Fibroblast of lung (primary cell): ENCODE measurements around the gene IFT22. TPM values are rescaled to one million over a fixed set of nuclear protein-coding genes. Genes with fewer than 3 reads are reported as not detected.

Experiments
- DNase-seq, 2 donors: peaks; one replicate each; pipeline versions ENCODE4 v3.0.0 to v3.0.0-alpha.2; 2010; ENCODE audit warnings: low read depth in 2 of 2
- H2AFZ ChIP-seq: 2 replicates; pipeline ENCODE4 v1.5.1; 2012; ENCODE audit warnings: low read length, control low read depth, inconsistent platforms
- H3K27ac ChIP-seq: 2 replicates; pipeline ENCODE4 v1.5.1; 2011; ENCODE audit warnings: low read length, control low read depth; ENCODE audit not compliant: insufficient read depth
- H3K27me3 ChIP-seq: 2 replicates; pipeline ENCODE4 v1.5.1; 2011; ENCODE audit warnings: mild to moderate bottlenecking, low read length; ENCODE audit not compliant: control insufficient read depth, insufficient read depth
- H3K36me3 ChIP-seq: 2 replicates; pipeline ENCODE4 v1.5.1; 2011; ENCODE audit warnings: low read length; ENCODE audit not compliant: control insufficient read depth, insufficient read depth
- H3K4me1 ChIP-seq: 2 replicates; pipeline ENCODE4 v1.5.1; 2011; ENCODE audit warnings: low read length; ENCODE audit not compliant: control insufficient read depth, insufficient read depth; ENCODE audit errors: extremely low read depth
- H3K4me2 ChIP-seq: 2 replicates; pipeline ENCODE4 v1.5.1; 2011; ENCODE audit warnings: low read length, control low read depth; ENCODE audit not compliant: insufficient read depth; ENCODE audit errors: extremely low read depth
- H3K4me3 ChIP-seq, 4 experiments: fragments of 200-600 bp in 1 of 4; sonication (generic) in 1 of 4; replicated peaks in 1 of 4; 2 replicates each; pipeline ENCODE4 v1.5.1; 2011 to 2016; ENCODE audit warnings: low read length in 4 of 4, low read depth in 3 of 4, mild to moderate bottlenecking in 3 of 4, control low read depth in 2 of 4, inconsistent platforms in 1 of 4, mixed read lengths in 1 of 4; ENCODE audit not compliant: insufficient read depth in 1 of 4; ENCODE audit errors: control extremely low read depth in 1 of 4
- H3K79me2 ChIP-seq: 2 replicates; pipeline ENCODE4 v1.5.1; 2012; ENCODE audit warnings: mild to moderate bottlenecking, low read length, inconsistent platforms; ENCODE audit not compliant: control insufficient read depth, insufficient read depth
- H3K9ac ChIP-seq: 2 replicates; pipeline ENCODE4 v1.5.1; 2011; ENCODE audit warnings: mild to moderate bottlenecking, low read length, control low read depth; ENCODE audit not compliant: insufficient read depth
- H3K9me3 ChIP-seq: 2 replicates; pipeline ENCODE4 v1.5.1; 2012; ENCODE audit warnings: low read depth, low read length; ENCODE audit not compliant: control insufficient read depth, insufficient read depth
- H4K20me1 ChIP-seq: 2 replicates; pipeline ENCODE4 v1.5.1; 2011; ENCODE audit warnings: low read length; ENCODE audit not compliant: control insufficient read depth, insufficient read depth; ENCODE audit errors: extremely low read depth
- CTCF ChIP-seq, 2 donors: IDR thresholded peaks in 1 of 2; conservative IDR thresholded peaks in 1 of 2; 1 replicate in 1 of 2; 2 replicates in 1 of 2; pipeline ENCODE4 v1.5.1; 2011 to 2012; ENCODE audit warnings: low read length in 2 of 2, control low read depth in 1 of 2, inconsistent platforms in 1 of 2, low read depth in 1 of 2, mild to moderate bottlenecking in 1 of 2
- EZH2 ChIP-seq: IDR thresholded peaks from 2 replicates; pipeline ENCODE4 v1.5.1; 2012; ENCODE audit warnings: low read length, control low read depth, mild to moderate bottlenecking; ENCODE audit errors: missing control alignments
- polyA plus RNA-seq, 2 donors: library from polyadenylated mRNA; depleted of rRNA in 1 of 2; stranded (reverse) in 1 of 2; unstranded in 1 of 2; fragments of >200 nt; gene quantifications; 2 replicates each; pipeline ENCODE4 v1.2.1, GENCODE V29; 2011 to 2012; ENCODE audit warnings: missing spikeins in 1 of 2
- total RNA-seq: library from RNA; depleted of rRNA; stranded (reverse); fragments of >200 nt; gene quantifications from 2 replicates; pipeline ENCODE4 v1.2.1, GENCODE V29; 2014

The IFT22 gene
- total and polyA plus RNA-seq, 2 donors (not counting 1 experiment from before 2014, with no cell fraction given), result 19.8 to 34.2 TPM

GRCh38 chr7:101306307-101306706 is 15.3 kb downstream of the IFT22 start:
- H3K79me2 ChIP-seq, result no peaks in the 10 kb centered on the region
- H3K27me3 ChIP-seq, result peaks cover 29% of the 10 kb centered on the region
- no peak overlapping the region for H3K27ac ChIP-seq
- H3K9me3 ChIP-seq, result no peaks in the 10 kb centered on the region
- H4K20me1 ChIP-seq, result no peaks in the 10 kb centered on the region
- H3K36me3 ChIP-seq, result no peaks in the 10 kb centered on the region
- TF ChIP-seq CTCF (conservative IDR thresholded peaks at IDR 0.05 in 1 of 2, IDR thresholded peaks at IDR 0.05 in 1 of 2; ENCODE audit: low read depth in 1 of 2, low read length in 2 of 2) (no peak), EZH2 (no peak)
- no peak overlapping the region for H3K4me2 ChIP-seq
- H2AFZ ChIP-seq, result no peak overlapping the region
- H3K9ac ChIP-seq, result no peak overlapping the region
- H3K4me1 ChIP-seq, result no peaks in the 10 kb centered on the region
- no peak for DNase-seq
- no peak overlapping the region for H3K4me3 ChIP-seq

- H3K27ac ChIP-seq, result no peak overlapping the region
- H3K79me2 ChIP-seq, result no peaks in the 10 kb centered on the region
- H3K4me3 ChIP-seq, result no peak overlapping the region
- H3K9ac ChIP-seq, result no peak overlapping the region
- no peak overlapping the region for H2AFZ ChIP-seq
- H3K27me3 ChIP-seq, result peaks cover 48% of the 10 kb centered on the region
- H3K4me2 ChIP-seq, result no peak overlapping the region
- no peaks in the 10 kb centered on the region for H3K36me3 ChIP-seq
- no peak for TF ChIP-seq CTCF (conservative IDR thresholded peaks at IDR 0.05 in 1 of 2, IDR thresholded peaks at IDR 0.05 in 1 of 2; ENCODE audit: low read depth in 1 of 2, low read length in 2 of 2)
- no peak for TF ChIP-seq EZH2
- H3K4me1 ChIP-seq, result no peaks in the 10 kb centered on the region
- no peaks in the 10 kb centered on the region for H4K20me1 ChIP-seq
- no peaks in the 10 kb centered on the region for H3K9me3 ChIP-seq
- peak in 1 of 2 donors; percentile 6 for DNase-seq
Observed at GRCh38 chr7:101303102-101303701, 18.4 kb downstream of the IFT22 start.

DNA sequence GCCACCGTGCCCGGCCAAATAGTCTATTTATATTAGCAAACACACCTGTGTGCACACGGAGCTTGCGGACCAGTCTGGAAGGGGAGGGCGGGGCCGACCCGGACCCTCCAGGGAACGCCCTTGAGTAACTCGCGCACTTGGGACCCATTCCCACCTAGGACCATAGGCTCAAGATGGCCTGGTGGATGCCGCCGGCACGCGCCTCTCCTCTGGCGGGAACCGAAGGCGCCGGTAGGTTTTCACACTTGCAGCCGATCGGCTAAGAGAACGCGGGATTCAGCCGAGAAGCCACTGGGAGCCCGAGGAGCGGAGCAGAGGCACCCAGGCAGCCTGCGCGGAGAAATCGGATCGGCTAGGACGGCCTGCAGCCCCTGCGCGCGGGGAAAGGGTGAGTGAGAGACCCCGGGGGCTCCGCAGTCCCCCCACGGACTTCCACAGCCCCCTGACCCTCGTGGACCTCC is 18.9 kb downstream of the IFT22 start:
- no peaks in the 10 kb centered on the region for H3K4me1 ChIP-seq
- no peak overlapping the region for H3K4me2 ChIP-seq
- no peak overlapping the region for H3K9ac ChIP-seq
- H2AFZ ChIP-seq, result no peak overlapping the region
- H3K9me3 ChIP-seq, result no peaks in the 10 kb centered on the region
- H4K20me1 ChIP-seq, result no peaks in the 10 kb centered on the region
- peaks cover 48% of the 10 kb centered on the region for H3K27me3 ChIP-seq
- H3K79me2 ChIP-seq, result no peaks in the 10 kb centered on the region
- no peaks in the 10 kb centered on the region for H3K36me3 ChIP-seq
- no peak overlapping the region for H3K27ac ChIP-seq
- DNase-seq, result no peak
- TF ChIP-seq EZH2, result peak; percentile 33
- TF ChIP-seq CTCF (conservative IDR thresholded peaks at IDR 0.05 in 1 of 2, IDR thresholded peaks at IDR 0.05 in 1 of 2; ENCODE audit: low read depth in 1 of 2, low read length in 2 of 2), result no peak
- H3K4me3 ChIP-seq, result no peak overlapping the region
